Esophagus (tissue), 2 donors: ENCODE results near the gene MAGEA9B. TPM values are rescaled to one million over a fixed set of nuclear protein-coding genes. Genes with fewer than 3 reads are reported as not detected.
"Not testable (repeated sequence)": the region's sequence is repeated elsewhere in the genome, so short reads cannot be mapped to it uniquely, and the experiment has no call there.

ENCODE experiments used
- H3K27ac ChIP-seq, 2 donors: one replicate each; pipeline ENCODE4 v1.5.1; 2013; ENCODE audit warnings: low read depth in 2 of 2, mild to moderate bottlenecking in 2 of 2, inconsistent platforms in 1 of 2, low read length in 1 of 2, moderate library complexity in 1 of 2
- H3K27me3 ChIP-seq, 2 donors: one replicate each; pipeline ENCODE4 v1.6.1; 2013; ENCODE audit warnings: low read length in 2 of 2, control low read depth in 1 of 2, mild to moderate bottlenecking in 1 of 2; ENCODE audit not compliant: insufficient read depth in 2 of 2, control insufficient read depth in 1 of 2
- H3K36me3 ChIP-seq, 2 donors: one replicate each; pipeline ENCODE4 v1.6.1; 2013; ENCODE audit warnings: low read length in 1 of 2; ENCODE audit not compliant: control insufficient read depth in 2 of 2, insufficient read depth in 2 of 2
- H3K4me1 ChIP-seq, 2 donors: one replicate each; pipeline ENCODE4 v1.6.1; 2013; ENCODE audit warnings: low read length in 1 of 2; ENCODE audit not compliant: control insufficient read depth in 2 of 2, insufficient read depth in 2 of 2
- H3K4me3 ChIP-seq, 2 donors: one replicate each; pipeline ENCODE4 v1.5.1; 2013; ENCODE audit warnings: low read length in 2 of 2, mild to moderate bottlenecking in 2 of 2, low read depth in 1 of 2, moderate library complexity in 1 of 2
- H3K9me3 ChIP-seq, 2 donors: one replicate each; pipeline ENCODE4 v1.6.1; 2013; ENCODE audit warnings: mild to moderate bottlenecking in 2 of 2, low read depth in 1 of 2, low read length in 1 of 2, moderate library complexity in 1 of 2; ENCODE audit not compliant: control insufficient read depth in 2 of 2, insufficient read depth in 1 of 2
- WGBS, 2 donors: extraction: QIAGEN DNeasy Blood & Tissue Kit; methylation state at CpG; one replicate each; pipeline ENCODE4 v1.1.7; 2013; 5-methylcytosine and 5-hydroxymethylcytosine counted together
- polyA plus RNA-seq, 2 donors: library from polyadenylated mRNA; stranded (reverse); fragments of 200-250 nt; gene quantifications; one replicate each; pipeline ENCODE4 v1.2.3, GENCODE V29; 2013
- donor health status: healthy with polysubstance abuse.
- donor health status: Bipolar disorder and iron deficiency.

The MAGEA9B gene
- polyA plus RNA-seq, 2 donors: not detected

- H3K9me3 ChIP-seq, H3K4me1 ChIP-seq, H3K27me3 ChIP-seq, H3K27ac ChIP-seq, H3K4me3 ChIP-seq, H3K36me3 ChIP-seq: not testable (repeated sequence)
- WGBS, 2 donors: no CpG with 5 or more reads among the region's 4 CpGs
Measured at GRCh38 chrX:149551245-149551938, 35.9 kb downstream of the MAGEA9B start.

- not testable (repeated sequence) for H3K9me3 ChIP-seq, H3K4me1 ChIP-seq, H3K27ac ChIP-seq, H3K4me3 ChIP-seq, H3K27me3 ChIP-seq, H3K36me3 ChIP-seq
- 88% methylated on average over 1 of the region's 1 CpG; no CpG with 5 or more reads in 1 of the 2 donors for WGBS, 2 donors
Measured at GRCh38 chrX:149550454-149550853, 36.8 kb downstream of the MAGEA9B start.

- H3K36me3 ChIP-seq, H3K4me3 ChIP-seq, H3K9me3 ChIP-seq, H3K27ac ChIP-seq, H3K27me3 ChIP-seq, H3K4me1 ChIP-seq: not testable (repeated sequence)
- WGBS, 2 donors: 75 to 83% methylated on average over 1 of the region's 6 CpGs
Measured at GRCh38 chrX:149549701-149550100, 37.6 kb downstream of the MAGEA9B start, which contains the start of gene HSFX3. TSS of gene HSFX3 (minus strand) at chrX:149549924. CDS start at chrX:149549852, 72 bp downstream.

GRCh38 chrX:149547782-149548181, 39.5 kb downstream of the MAGEA9B start:
- not testable (repeated sequence) for H3K27ac ChIP-seq, H3K4me1 ChIP-seq, H3K4me3 ChIP-seq, H3K27me3 ChIP-seq, H3K9me3 ChIP-seq, H3K36me3 ChIP-seq
- WGBS, 2 donors: 71% methylated on average over 1 of the region's 3 CpGs; no CpG with 5 or more reads in 1 of the 2 donors

GRCh38 chrX:149546962-149547361, 40.3 kb downstream of the MAGEA9B start:
- H3K27ac ChIP-seq, H3K36me3 ChIP-seq, H3K9me3 ChIP-seq, H3K4me1 ChIP-seq, H3K4me3 ChIP-seq, H3K27me3 ChIP-seq: not testable (repeated sequence)
- WGBS, 2 donors: 65 to 79% methylated on average over 1 of the region's 1 CpG

GRCh38 chrX:149545545-149546543, 41.4 kb downstream of the MAGEA9B start:
- H3K4me1 ChIP-seq, H3K27me3 ChIP-seq, H3K4me3 ChIP-seq, H3K36me3 ChIP-seq, H3K9me3 ChIP-seq, H3K27ac ChIP-seq: not testable (repeated sequence)
- 79 to 85% methylated on average over 11 to 22 of the region's 29 CpGs for WGBS, 2 donors

- Histone ChIP-seq H3K27me3 (no peaks in the 10 kb centered on the region), H3K9me3 (no peaks in the 10 kb centered on the region), H3K27ac (peak overlapping the region; percentile 92 to 97), H3K4me3 (peak overlapping the region; percentile 53 to 79), H3K4me1 (peaks cover 2 to 6% of the 10 kb centered on the region in 2 donors), H3K36me3 (no peaks in the 10 kb centered on the region)
- WGBS, 2 donors: 8 to 44% methylated on average over 13 of the region's 13 CpGs
Measured at GRCh38 chrX:149541521-149542047, 45.7 kb downstream of the MAGEA9B start.

- Histone ChIP-seq H3K9me3 (no peaks in the 10 kb centered on the region), H3K4me3 (peak within 1 kb of the TSS; percentile 53 to 79), H3K27me3 (no peaks in the 10 kb centered on the region), H3K36me3 (no peaks in the 10 kb centered on the region), H3K4me1 (peaks cover 2 to 6% of the 10 kb centered on the region in 2 donors), H3K27ac (peak within 1 kb of the TSS; percentile 92 to 97)
- 0 to 28% methylated on average over 70 to 71 of the region's 71 CpGs for WGBS, 2 donors
Measured at GRCh38 chrX:149540621-149541520, 46.4 kb downstream of the MAGEA9B start, which contains the start of gene EOLA1. TSS of gene EOLA1 (plus strand) at chrX:149541012. CDS start at chrX:149545631, 4,619 bp downstream.
